ENCODE data around the gene TPD52L1.

The TPD52L1 gene

GRCh38 chr6:125138083-125138482 is 15.5 kb upstream of the TPD52L1 start:
- no peak for DNase-seq (ENCODE audit: low read depth)
- no peak overlapping the region for H3K4me3 ChIP-seq (ENCODE audit: low read depth, low read length)
- no peak for TF ChIP-seq CTCF (IDR thresholded peaks at IDR 0.05; ENCODE audit: low read depth, low read length, missing control alignments)

GRCh38 chr6:125140808-125141207 is 12.8 kb upstream of the TPD52L1 start:
- DNase-seq (ENCODE audit: low read depth): no peak
- no peak overlapping the region for H3K4me3 ChIP-seq (ENCODE audit: low read depth, low read length)
- no peak for TF ChIP-seq CTCF (IDR thresholded peaks at IDR 0.05; ENCODE audit: low read depth, low read length, missing control alignments)

GRCh38 chr6:125142618-125143017 is 11.0 kb upstream of the TPD52L1 start:
- DNase-seq (ENCODE audit: low read depth): no peak
- TF ChIP-seq CTCF (IDR thresholded peaks at IDR 0.05; ENCODE audit: low read depth, low read length, missing control alignments): no peak

GRCh38 chr6:125144822-125145221 is 8.8 kb upstream of the TPD52L1 start:
- no peak for DNase-seq (ENCODE audit: low read depth)
- no peak overlapping the region for H3K4me3 ChIP-seq (ENCODE audit: low read depth, low read length)
- no peak for TF ChIP-seq CTCF (IDR thresholded peaks at IDR 0.05; ENCODE audit: low read depth, low read length, missing control alignments)

More at GRCh38 chr6:125142618-125143017, 11.0 kb upstream of the TPD52L1 start:
- H3K4me3 ChIP-seq (ENCODE audit: low read depth, low read length): no peak overlapping the region

GRCh38 chr6:125149256-125150144 is 4.1 kb upstream of the TPD52L1 start:
- no peak for TF ChIP-seq CTCF (IDR thresholded peaks at IDR 0.05; ENCODE audit: low read depth, low read length, missing control alignments)
- H3K4me3 ChIP-seq (ENCODE audit: low read depth, low read length): no peak overlapping the region
- no peak for DNase-seq (ENCODE audit: low read depth)

GRCh38 chr6:125151700-125152099 is 1.9 kb upstream of the TPD52L1 start:
- no peak overlapping the region for H3K4me3 ChIP-seq (ENCODE audit: low read depth, low read length)
- no peak for DNase-seq (ENCODE audit: low read depth)
- no peak for TF ChIP-seq CTCF (IDR thresholded peaks at IDR 0.05; ENCODE audit: low read depth, low read length, missing control alignments)

Data from GM12864 (cell line).